Peyer's patch (tissue), 4 donors: Measurements from ENCODE around the gene TCF3.

ENCODE experiments used
- CTCF ChIP-seq, 6 experiments: fragments of 450-650 bp in 4 of 6; fragments of 200-600 bp in 2 of 6; sonication (generic) in 1 of 6; IDR thresholded peaks; one replicate each; pipeline ENCODE4 v1.5.1; 2017 to 2019; ENCODE audit warnings: antibody characterized with exemption in 6 of 6, mild to moderate bottlenecking in 3 of 6, moderate library complexity in 1 of 6
- POLR2A ChIP-seq, 2 donors: fragments of 450-650 bp; IDR thresholded peaks; one replicate each; pipeline ENCODE4 v1.5.1; 2017; ENCODE audit warnings: antibody characterized with exemption in 2 of 2, mild to moderate bottlenecking in 2 of 2, moderate library complexity in 2 of 2

- TF ChIP-seq POLR2A (IDR thresholded peaks at IDR 0.05) (no peak), CTCF (IDR thresholded peaks at IDR 0.05) (no peak)
Measured at GRCh38 chr19:1609103-1609396, 43.4 kb downstream of the TCF3 start.
